ENCODE data around the gene RPL10.

Gene RPL10

GRCh38 chrX:154379569-154379951 lies 18.6 kb upstream of the RPL10 start:
- ChIA-PET POLR2A (interaction anchor here (1.0 to 1.5 kb wide), 2 partner anchors 9 to 30 kb away, joined by 4 to 12 read pairs; no protein-coding TSS in a partner anchor), CTCF (no interaction called here)
- no peak for TF ChIP-seq CTCF (IDR thresholded peaks at IDR 0.05; ENCODE audit: insufficient read depth, low read length, missing control alignments)
- peak overlapping the region; percentile 71 for H3K4me3 ChIP-seq (ENCODE audit: low read depth, low read length)
- no peak for DNase-seq (ENCODE audit: low read depth, low spot score)

GRCh38 chrX:154380153-154380552 lies 18.0 kb upstream of the RPL10 start:
- no peak for TF ChIP-seq CTCF (IDR thresholded peaks at IDR 0.05; ENCODE audit: insufficient read depth, low read length, missing control alignments)
- ChIA-PET POLR2A (interaction anchor here (0.9 to 1.5 kb wide), 2 partner anchors 9 kb away, joined by 3 to 12 read pairs; no protein-coding TSS in a partner anchor), CTCF (interaction anchor here (0.5 kb wide), 1 partner anchor 447 kb away, joined by 3 read pairs; no protein-coding TSS in a partner anchor)
- no peak for DNase-seq (ENCODE audit: low read depth, low spot score)
- peak overlapping the region; percentile 71 for H3K4me3 ChIP-seq (ENCODE audit: low read depth, low read length)

GRCh38 chrX:154380787-154381186 lies 17.4 kb upstream of the RPL10 start:
- TF ChIP-seq CTCF (IDR thresholded peaks at IDR 0.05; ENCODE audit: insufficient read depth, low read length, missing control alignments) = no peak
- ChIA-PET CTCF (interaction anchor here (0.5 kb wide), 1 partner anchor 448 kb away, joined by 3 read pairs; no protein-coding TSS in a partner anchor), POLR2A (interaction anchor here (0.9 kb wide), 1 partner anchor 10 kb away, joined by 3 read pairs; no protein-coding TSS in a partner anchor)
- DNase-seq (ENCODE audit: low read depth, low spot score) = no peak
- peak overlapping the region; percentile 71 for H3K4me3 ChIP-seq (ENCODE audit: low read depth, low read length)

- TF ChIP-seq CTCF (IDR thresholded peaks at IDR 0.05; ENCODE audit: insufficient read depth, low read length, missing control alignments) = no peak
- POLR2A ChIA-PET = interaction anchor here (0.9 kb wide), 1 partner anchor 10 kb away, joined by 3 read pairs; no protein-coding TSS in a partner anchor
- no peak overlapping the region for H3K4me3 ChIP-seq (ENCODE audit: low read depth, low read length)
- CTCF ChIA-PET = interaction anchor here (1.1 kb wide), 1 partner anchor 8 kb away, joined by 7 read pairs; no protein-coding TSS in a partner anchor
- no peak for DNase-seq (ENCODE audit: low read depth, low spot score)
These were observed 16.9 kb upstream of the RPL10 start for GRCh38 chrX:154381271-154381670.

GRCh38 chrX:154382483-154383069 lies 15.6 kb upstream of the RPL10 start:
- POLR2A ChIA-PET = no interaction called here
- no peak for DNase-seq (ENCODE audit: low read depth, low spot score)
- CTCF ChIA-PET = interaction anchor here (1.1 to 2.6 kb wide), 2 partner anchors 8 to 9 kb away, joined by 7 to 17 read pairs; partner anchors contain the start of gene FLNA
- no peak overlapping the region for H3K4me3 ChIP-seq (ENCODE audit: low read depth, low read length)
- no peak for TF ChIP-seq CTCF (IDR thresholded peaks at IDR 0.05; ENCODE audit: insufficient read depth, low read length, missing control alignments)
